ENCODE data around the gene SHISA9. TPM values are rescaled to one million over a fixed set of nuclear protein-coding genes. Genes with fewer than 3 reads are reported as not detected.
A peak's percentile ranks its signal among the peaks of the same experiment; 100 is the strongest.

Gene SHISA9
- total RNA-seq, 1 donor from 2014 or later = 0.17 TPM

- DNase-seq = no peak
These were observed 57.0 kb downstream of the SHISA9 start for GRCh38 chr16:12958366-12958765.

- no peak for DNase-seq
These were observed 57.7 kb downstream of the SHISA9 start for GRCh38 chr16:12959072-12959471.

- no peak for DNase-seq
These were observed 60.2 kb downstream of the SHISA9 start for GRCh38 chr16:12961626-12962025.

- DNase-seq = no peak
These were observed 63.1 kb downstream of the SHISA9 start for GRCh38 chr16:12964461-12964860.

GRCh38 chr16:12965274-12965804 lies 63.9 kb downstream of the SHISA9 start:
- DNase-seq = no peak

- peak; percentile 0 for DNase-seq
These were observed 69.8 kb downstream of the SHISA9 start for GRCh38 chr16:12971241-12971640.

- no peak for DNase-seq
These were observed 70.8 kb downstream of the SHISA9 start for GRCh38 chr16:12972246-12972645.

GRCh38 chr16:12975766-12976165 lies 74.4 kb downstream of the SHISA9 start:
- DNase-seq = no peak

GRCh38 chr16:12976496-12976895 lies 75.1 kb downstream of the SHISA9 start:
- DNase-seq = no peak

GRCh38 chr16:12976936-12977335 lies 75.5 kb downstream of the SHISA9 start:
- DNase-seq = no peak

GRCh38 chr16:12985516-12985915 lies 84.1 kb downstream of the SHISA9 start:
- DNase-seq = no peak

GRCh38 chr16:12988071-12988470 lies 86.7 kb downstream of the SHISA9 start:
- DNase-seq = no peak

- DNase-seq = no peak
These were observed 90.7 kb downstream of the SHISA9 start for GRCh38 chr16:12992066-12992465.

GRCh38 chr16:12994402-12994801 lies 93.0 kb downstream of the SHISA9 start:
- DNase-seq = no peak

- no peak for DNase-seq
These were observed 94.4 kb downstream of the SHISA9 start for GRCh38 chr16:12995721-12996372.

GRCh38 chr16:12998361-12999085 lies 97.1 kb downstream of the SHISA9 start:
- DNase-seq = no peak

- no peak for DNase-seq
These were observed 98.0 kb downstream of the SHISA9 start for GRCh38 chr16:12999368-12999767.

GRCh38 chr16:13005721-13006247 lies 104.4 kb downstream of the SHISA9 start:
- no peak for DNase-seq

- DNase-seq = no peak
These were observed 111.2 kb downstream of the SHISA9 start for GRCh38 chr16:13012601-13013000.

- no peak for DNase-seq
These were observed 111.6 kb downstream of the SHISA9 start for GRCh38 chr16:13013043-13013442.

- DNase-seq = no peak
These were observed 113.1 kb downstream of the SHISA9 start for GRCh38 chr16:13014476-13014875.

GRCh38 chr16:13018026-13018425 lies 116.6 kb downstream of the SHISA9 start:
- no peak for DNase-seq

GRCh38 chr16:13021996-13022395 lies 120.6 kb downstream of the SHISA9 start:
- no peak for DNase-seq

- no peak for DNase-seq
These were observed 128.4 kb downstream of the SHISA9 start for GRCh38 chr16:13029786-13030185.
